GM18502 (cell line): ENCODE measurements around the gene CAMK1D.
"Not testable (repeated sequence)": the region's sequence is repeated elsewhere in the genome, so short reads cannot be mapped to it uniquely, and the experiment has no call there.

ENCODE experiments used
- ATAC-seq: cut with Tn5 transposase; IDR thresholded peaks from one replicate; pipeline ENCODE4 v1.9.1; 2021; ENCODE audit warnings: mild to moderate bottlenecking; ENCODE audit not compliant: unreplicated experiment, poor library complexity

CAMK1D gene

DNA sequence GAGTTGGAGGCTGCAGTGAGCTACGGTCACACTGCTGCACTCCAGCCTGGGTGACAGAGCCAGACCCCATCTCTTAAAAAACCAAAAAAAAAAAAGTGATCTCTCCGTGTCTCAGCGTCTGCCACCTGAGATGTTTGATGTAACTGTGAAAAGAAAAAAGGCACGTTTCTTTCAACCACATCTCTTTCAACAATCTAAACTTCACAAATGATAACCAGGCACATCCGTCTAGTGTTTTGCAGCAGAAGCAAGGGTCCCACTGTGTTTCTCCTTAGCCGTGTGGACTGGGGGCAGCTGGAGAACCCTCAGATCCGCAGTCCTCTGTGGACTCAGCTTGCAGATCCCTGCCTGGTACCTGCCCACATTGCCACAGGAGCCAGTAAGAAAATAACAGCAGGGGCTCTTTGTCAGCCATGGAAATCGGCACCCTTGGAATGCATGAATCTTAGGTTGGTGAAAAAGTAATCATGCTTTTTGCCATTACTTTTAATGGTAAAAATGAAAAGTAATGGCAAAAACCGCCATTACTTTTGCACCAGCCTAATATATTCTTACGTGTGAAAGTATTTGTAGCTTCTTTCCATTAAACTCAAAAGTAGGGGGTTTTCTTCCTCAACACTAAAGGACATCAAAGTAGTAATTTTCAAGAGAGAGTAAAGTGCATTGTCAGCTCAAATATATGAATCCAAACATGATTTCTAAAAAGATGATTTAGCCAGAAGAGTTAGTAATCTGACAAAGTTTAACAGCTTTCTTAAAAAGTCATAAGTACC, 375.6 kb downstream of the CAMK1D start:
- ATAC-seq, result no peak

DNA sequence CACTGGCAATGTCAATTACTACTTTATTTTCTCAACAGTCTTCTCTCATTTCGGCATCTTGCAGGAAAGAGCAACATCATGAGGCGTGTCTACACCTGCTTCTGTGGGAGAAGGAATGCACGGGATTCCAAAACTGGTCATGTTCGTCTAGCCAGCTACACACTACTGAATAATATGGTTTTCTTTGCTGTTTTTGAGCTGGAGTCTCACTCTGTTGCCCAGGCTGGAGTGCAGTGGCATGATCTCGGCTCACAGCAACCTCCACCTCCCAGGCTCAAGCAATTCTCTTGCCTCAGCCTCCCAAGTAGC, 376.2 kb downstream of the CAMK1D start:
- ATAC-seq, result not testable (repeated sequence)

DNA sequence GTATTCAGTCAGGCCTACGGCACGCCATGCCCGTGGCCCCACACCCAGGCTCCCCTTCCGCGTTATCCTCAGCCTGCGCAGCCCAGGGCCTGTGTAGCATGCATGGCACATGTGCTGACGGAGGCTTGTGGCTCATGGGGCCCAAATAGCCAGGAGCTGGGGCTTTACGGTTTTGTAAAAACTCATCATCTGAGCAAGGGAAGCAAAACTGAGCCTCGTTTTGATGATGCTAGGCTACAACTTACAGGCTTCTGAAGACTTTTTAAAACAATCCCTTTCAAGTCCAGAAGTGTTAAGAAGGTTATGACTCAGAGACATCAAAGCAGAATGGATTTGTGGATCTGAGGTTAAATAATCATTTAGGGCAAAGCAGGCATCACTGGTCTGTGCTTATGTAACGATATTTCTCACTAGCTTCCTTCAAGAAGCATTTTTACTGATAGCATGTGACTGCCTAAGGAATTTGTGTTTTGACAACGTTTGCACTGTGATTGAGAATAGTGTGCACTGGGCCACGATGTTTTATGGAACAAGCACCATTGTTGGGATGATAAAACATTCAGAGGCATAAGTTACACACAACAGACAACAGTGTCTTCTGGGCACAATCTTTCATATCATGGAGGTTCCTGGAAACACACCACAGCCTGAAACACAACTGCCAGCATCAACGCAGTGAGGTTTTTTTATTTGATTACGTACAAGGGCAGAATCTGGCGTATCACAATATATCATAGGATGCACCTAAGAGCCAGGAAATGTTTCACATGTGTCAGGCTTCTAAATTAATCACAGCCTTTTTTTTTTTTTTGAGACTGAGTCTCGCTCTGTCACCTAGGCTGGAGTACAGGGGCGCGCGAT, 377.9 kb downstream of the CAMK1D start:
- ATAC-seq, result no peak

DNA sequence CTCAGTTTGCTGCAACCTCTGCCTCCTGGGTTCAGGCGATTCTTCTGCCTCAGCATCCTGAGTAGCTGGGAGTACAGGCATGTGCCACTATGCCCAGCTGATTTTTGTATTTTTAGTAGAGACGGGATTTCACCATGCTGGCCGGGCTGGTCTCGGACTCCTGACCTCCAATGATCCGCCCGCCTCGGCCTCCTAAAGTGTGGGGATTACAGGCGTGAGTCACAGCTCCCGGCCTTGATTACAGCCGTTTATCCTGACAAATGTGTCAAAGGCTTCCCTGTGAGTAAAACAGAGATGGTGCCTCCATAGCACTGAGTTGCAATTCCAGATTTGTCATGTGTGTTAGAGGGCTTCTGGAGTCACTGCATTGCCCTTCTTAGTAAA, 378.5 kb downstream of the CAMK1D start:
- no peak for ATAC-seq

DNA sequence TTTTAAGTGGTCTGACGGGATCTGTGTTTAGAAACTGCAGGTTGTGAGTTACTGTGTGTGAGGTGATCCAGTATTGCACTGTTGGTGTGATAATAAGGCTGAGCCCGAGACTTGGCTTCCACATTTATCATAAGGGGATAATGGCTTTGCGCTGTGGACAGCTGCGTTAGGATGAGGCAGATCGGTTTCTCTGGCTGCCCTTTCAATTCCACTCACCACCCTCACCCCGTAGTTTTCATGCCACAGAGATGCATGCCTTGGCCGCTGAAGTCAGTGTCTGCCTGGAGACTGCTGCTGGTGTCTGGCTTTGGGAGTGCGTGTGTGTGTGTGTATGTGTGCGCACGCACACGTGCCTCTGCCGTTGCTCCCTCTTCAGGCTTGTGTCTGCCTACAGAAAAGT, 379.1 kb downstream of the CAMK1D start:
- ATAC-seq, result no peak

DNA sequence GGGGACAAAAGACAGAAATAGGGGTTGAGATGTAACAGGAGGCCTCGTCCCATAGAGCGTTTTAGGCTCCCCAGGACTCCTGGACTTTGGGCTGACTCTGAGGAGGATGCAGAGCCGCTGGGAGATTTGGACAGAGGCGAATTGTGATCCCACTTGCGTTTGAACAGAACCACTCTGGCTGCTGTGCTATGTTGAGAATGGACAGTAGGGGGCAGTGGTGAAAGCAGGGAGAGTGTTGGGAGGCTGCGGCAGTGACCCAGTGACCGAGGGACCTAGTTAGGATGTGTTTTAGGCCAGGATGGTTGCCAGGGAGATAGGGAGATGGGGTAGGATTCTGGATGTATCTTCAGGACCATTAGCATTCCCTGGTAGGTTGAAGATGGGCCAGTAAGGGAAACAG, 380.5 kb downstream of the CAMK1D start:
- ATAC-seq, result no peak

DNA sequence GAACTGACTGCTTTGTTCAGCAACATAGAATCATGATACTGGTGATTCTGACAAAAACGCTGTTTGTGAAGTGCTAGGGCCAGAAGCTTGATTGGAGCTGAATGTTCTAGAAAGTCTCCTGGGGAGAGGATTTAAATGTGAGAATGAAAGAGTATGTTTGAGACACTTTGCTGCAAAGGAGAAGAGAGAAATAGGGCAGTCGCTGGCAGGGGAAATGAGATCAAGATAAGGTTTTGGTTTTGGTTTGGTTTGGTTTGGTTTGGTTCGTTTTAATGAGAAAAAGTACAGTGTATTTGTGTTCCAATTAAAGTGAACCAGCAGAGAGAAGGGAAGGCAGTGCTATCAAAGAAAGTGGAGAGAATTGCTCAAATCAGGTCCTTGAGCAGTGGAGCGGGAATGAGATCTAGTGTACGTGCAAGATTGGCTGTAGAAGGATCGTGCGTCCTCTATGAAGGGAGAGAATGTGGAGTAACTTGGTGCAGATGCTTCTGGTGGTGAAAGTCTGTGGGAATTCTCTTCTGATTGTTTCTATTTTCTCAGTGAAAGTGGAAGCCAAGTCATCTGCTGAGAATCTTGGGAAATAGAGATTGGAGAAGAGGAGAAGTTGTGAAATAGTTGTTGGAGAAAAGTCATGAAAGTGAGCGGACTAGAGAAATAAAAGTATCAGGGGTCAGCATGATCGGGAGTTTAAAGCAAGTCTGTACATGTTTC, 381.6 kb downstream of the CAMK1D start:
- no peak for ATAC-seq

DNA sequence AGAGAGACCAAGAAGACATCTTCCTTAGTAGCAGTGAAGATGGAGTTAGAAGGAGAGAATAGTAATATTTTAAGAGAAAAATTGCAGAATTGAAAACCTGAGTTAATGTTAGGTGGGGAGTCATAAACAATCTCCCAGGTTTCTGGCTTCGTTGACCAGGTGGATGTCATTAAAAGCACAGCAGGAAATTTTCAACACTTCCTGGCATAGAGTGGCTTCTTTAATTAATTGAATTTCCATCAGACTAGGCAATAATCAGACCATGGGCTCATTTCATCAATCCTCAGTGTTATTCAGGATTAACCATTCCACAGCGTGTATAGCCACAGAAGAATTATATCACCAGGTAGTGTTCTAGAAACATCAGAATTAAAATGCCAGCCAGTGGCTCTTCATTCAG, 383.9 kb downstream of the CAMK1D start:
- ATAC-seq, result no peak

DNA sequence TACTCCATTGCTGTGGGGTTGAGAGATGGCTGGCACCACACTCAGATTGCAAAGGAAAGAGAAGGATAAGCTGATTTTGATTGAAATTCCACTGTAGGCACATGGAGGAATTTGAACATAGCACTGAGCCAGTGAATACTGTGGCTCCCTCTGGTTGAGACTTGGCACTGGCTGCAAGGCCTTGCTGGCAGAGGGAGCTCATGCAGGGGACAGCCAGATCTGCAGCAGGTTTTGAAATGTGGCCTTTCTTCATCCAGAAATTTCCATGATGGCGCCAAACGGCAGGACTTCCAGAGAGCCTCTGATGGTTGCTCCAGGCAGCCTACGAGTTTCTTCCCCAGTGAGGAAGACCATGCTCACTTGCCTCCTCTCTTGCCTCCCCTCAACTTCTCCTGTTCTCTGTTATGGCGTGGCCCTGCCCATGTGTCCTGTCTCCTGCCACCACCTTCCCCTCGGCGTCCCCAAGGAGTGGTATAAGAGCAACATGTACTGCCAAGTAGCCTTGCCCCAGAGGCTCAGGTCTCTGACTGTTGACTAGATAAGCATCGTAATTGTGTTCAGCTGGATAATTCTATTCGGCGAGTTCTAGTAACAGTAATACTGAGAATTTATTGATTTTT, 386.6 kb downstream of the CAMK1D start:
- no peak for ATAC-seq

DNA sequence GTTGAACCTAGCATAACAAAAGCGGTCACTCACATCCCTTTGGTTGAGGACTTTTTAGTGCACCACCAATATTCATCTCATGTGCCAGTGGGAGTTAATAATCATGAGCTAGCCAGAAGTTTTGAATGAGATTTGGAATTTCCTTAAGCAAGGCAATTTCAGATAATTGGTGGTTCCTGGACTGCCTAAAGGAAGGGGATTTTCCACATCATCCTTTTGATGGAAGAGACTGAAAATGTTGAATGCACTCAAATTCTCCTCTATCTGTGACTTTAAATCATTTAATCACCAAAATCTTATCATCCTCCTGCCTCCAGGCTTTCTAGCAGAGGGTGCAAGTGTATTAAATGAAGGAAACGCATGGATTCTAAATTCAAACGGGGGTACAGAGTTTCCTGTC, 391.5 kb downstream of the CAMK1D start:
- no peak for ATAC-seq

DNA sequence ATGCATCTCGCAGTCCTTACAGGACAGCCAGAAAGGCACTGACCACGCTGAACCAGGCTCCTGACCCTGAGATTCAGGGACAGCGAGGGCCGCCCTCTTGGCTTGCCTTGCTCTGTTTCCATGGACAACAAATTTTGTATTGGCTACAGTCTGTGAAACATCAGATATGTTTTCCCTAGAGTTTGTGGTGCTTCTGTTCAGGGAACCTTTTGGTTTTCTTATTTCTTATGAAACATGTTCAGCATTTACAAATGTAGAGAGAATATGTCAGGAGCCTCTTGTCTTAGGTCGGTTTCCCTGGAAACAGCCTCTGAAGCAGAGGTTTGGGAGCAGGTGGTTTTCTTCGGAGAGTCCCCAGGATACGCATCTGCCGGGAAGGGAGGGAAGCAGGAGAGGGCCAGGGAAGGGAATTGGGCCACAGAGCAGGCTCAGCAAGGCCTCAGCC, 392.0 kb downstream of the CAMK1D start:
- ATAC-seq, result no peak

DNA sequence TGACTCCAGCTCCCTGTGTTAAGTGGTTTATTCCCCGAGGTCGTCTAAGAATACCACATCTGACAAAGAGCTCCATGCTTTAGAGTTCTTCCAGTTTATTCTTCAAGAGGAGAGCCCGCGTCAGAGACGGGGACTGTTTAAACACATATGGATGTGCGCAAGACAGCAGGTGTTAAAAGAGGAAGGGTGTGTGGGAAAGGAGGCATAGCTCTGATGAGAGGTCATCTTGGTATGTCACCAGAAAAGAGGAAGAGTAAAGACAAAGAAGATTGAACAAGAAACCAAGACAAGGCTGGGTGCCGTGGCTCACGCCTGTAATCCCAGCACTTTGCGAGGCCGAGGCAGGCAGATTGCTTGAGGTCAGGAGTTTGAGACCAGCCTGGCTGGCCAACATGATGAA, 393.4 kb downstream of the CAMK1D start:
- ATAC-seq, result no peak

DNA sequence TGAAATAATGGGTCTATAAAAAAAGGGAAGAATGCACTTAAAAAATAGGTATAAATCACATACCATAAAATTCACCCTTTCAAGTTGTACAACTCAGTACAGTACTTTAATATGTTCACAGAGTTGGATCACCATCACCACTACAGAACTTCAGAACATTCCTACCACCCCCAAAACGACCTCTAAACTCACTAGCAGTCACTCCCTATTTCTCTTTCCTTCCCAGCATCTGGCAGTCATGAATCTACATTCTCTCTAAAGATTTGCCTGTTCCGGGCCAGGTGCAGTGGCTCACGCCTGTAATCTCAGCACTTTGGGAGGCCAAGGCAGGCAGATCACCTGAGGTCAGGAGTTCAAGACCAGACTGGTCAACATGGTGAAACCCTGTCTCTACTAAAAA, 394.1 kb downstream of the CAMK1D start:
- ATAC-seq, result not testable (repeated sequence)

DNA sequence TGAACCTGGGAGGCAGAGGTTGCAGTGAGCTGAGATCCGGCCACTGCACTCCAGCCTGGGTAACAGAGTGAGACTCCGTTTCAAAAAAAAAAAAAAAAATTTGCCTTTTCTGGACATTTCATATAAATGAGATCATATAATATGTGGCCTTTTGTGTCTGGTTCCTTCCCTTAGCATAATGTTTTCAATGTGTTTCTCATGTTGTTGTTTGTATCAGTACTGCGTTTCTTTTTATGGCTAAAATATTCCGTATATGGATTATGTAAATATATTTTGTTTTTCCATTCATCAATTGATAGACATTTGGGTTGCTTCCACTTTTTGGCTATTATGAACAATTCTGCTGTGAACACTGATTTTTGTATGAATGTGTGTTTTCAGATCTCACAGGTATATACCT, 394.6 kb downstream of the CAMK1D start:
- no peak for ATAC-seq

DNA sequence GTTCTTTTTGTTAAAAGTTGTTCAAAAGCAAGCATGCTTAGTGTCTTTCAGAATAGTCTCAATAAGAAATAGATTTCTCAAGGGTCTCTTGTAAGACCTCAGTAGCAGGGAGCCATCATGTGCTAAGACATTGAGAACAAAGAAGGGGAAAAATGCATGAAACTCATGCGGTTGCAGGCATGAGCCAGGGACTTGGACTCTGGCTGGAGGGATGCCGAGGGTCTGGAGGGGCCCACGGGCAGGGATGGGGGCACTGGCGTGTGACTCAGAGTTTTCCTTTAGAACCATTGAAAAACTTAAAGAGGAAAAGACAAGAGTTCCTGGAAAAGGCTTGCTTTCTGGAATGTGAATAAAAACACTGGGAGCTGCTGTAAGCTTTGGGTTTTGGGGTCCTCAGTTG, 398.8 kb downstream of the CAMK1D start:
- ATAC-seq, result no peak

DNA sequence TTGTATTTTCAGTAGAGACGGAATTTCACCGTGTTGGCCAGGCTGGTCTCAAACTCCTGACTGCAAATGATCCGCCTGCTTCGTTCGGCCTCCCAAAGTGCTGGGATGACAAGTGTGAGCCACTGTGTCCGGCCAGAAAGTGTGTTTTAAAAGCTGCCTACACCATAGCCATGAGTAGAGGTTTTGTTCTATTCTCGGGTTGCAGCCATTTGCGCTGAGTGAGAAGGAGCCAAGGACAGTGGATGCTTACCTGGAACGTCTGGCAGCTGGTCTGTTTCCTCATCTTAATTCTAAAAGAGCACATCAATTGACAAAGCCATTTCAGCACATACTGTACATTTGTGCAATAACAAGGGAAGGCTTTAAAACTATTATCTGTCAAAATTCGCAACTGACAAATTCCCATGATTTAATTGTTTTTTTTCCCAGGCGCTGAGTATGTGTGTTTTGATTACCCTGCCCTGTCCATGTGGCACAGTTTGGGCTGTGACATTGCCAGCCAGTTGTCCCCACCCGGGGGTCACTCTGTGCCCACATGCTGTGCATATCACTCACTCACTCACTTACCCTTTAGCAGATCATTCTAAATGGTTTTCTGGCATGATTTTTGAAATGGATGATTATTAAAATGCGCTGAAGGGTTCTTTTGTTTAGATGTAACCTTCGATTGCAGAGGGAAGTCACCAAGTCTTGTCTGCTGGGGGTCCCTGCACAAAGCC, 400.6 kb downstream of the CAMK1D start:
- no peak for ATAC-seq

DNA sequence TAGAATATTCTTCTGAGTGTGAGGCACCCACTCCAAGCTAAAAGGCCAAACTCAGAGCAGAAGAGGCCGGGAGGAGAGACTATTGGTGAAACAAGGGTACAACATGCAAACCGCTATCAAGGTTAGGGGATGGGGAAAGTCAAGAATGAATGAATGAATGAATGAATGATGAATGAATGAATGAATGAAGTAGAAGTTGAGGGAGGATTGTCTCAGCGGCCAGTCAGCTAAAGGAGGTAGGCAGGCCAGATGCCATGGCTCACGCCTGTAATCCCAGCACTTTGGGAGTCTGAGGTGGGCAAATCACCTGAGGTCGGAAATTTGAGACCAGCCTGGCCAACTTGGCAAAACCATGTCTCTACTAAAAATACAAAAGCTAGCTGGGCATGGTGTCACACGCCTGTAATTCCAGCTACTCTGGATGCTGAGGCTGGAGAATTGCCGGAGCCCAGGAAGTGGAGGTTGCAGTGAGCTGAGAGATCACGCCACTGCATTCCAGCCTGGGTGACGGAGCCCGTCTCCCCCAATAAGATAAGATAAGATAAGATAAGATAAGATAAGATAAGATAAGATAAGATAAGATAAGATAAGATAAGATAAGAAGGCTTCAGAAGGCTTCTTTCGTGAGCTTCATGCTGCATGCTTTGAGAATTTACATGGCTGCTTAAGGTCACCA, 401.3 kb downstream of the CAMK1D start:
- no peak for ATAC-seq

DNA sequence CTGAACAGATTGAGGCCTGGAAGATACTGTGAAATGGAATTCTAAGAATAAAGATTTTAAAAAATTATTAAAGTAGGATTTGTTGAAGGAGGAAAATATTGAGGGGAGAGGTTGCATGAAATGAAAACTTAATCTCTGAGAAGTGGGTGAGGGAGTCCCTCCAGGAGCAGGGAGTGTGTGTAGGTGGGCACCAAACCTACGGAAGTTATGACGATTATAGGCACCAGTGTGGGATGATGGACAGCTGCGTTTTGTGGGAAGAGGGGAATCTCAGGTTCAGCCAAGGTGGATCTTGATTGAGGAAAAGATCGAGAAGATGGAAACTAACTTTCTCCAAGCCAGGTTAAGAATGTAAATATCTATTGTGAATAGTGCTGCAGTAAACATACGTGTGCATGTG, 405.7 kb downstream of the CAMK1D start:
- ATAC-seq, result no peak

DNA sequence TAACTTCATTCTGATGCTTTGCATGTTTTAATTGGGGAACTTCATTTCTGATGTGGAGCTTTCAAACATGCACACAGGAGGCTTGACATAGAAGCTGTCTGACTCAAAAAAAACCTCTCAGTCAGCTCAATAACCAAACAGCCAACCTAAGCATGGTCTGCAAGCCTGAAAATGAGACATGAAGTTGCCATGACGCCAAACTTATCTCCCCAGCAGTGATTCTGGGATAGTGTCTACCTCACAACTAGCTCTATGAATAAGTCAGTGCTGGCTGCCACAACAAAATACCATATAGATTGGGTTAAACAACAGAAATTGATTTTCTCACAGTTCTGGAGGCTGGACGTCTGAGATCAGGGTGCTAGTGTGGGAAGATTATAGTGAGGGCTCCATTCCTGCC, 408.0 kb downstream of the CAMK1D start:
- no peak for ATAC-seq

DNA sequence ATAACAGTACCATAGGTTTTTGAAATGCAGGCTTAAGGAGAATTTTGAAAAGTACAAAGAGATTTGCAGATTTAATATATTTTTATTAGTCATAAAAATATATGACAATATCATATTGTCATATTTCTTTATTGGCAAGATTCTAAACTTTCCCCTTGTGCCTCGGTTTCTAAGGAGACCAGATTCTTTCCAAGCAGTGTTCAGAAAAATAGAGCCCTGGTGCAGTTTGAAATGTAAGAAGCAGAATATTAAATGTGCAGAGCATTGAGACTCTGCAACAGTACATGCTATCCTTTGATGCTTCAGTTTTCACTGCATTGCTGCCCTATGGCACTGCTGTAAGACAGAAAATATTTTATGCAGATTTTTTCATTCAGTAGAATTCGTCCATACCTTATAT, 408.9 kb downstream of the CAMK1D start:
- no peak for ATAC-seq
